AG04450 (cell line): ENCODE results near the gene SEC31A. TPM values are rescaled to one million over a fixed set of nuclear protein-coding genes. Genes with fewer than 3 reads are reported as not detected.
"Not testable (repeated sequence)": the region's sequence is repeated elsewhere in the genome, so short reads cannot be mapped to it uniquely, and the experiment has no call there.

Experiments used
- CTCF ChIA-PET: fragments of 300-600, 350-600 bp; formaldehyde crosslinking; extraction: SDS; loops from one replicate; lab custom pipeline; 2022; ENCODE audit warnings: antibody characterized with exemption, inconsistent platforms; lab: Charles Lee
- POLR2A ChIA-PET: fragments of 350-600 bp; formaldehyde crosslinking; extraction: SDS; loops from one replicate; lab custom pipeline; 2021; ENCODE audit warnings: antibody characterized with exemption, inconsistent platforms; lab: Yijun Ruan, JAX
- DNase-seq: peaks from one replicate; pipeline ENCODE4 v3.0.0-alpha.2; 2011; ENCODE audit warnings: low read depth, low spot score
- H3K27ac ChIP-seq: one replicate; pipeline ENCODE4 v1.5.1; 2012; ENCODE audit warnings: low read depth, low read length, control low read depth
- H3K27me3 ChIP-seq: one replicate; pipeline ENCODE4 v1.6.0; 2012; ENCODE audit warnings: low read length; ENCODE audit not compliant: control insufficient read depth, insufficient read depth
- H3K4me3 ChIP-seq: 2 replicates; pipeline ENCODE4 v1.5.1; 2011; ENCODE audit warnings: mild to moderate bottlenecking, low read depth, low read length, control low read depth
- H3K9me3 ChIP-seq: 2 replicates; pipeline ENCODE4 v1.5.1; 2012; ENCODE audit warnings: low read length; ENCODE audit not compliant: control insufficient read depth, insufficient read depth
- CTCF ChIP-seq: IDR thresholded peaks from 2 replicates; pipeline ENCODE4 v1.5.1; 2011; ENCODE audit warnings: low read depth, low read length, control low read depth, inconsistent platforms
- polyA plus RNA-seq: library from polyadenylated mRNA; depleted of rRNA; stranded (reverse); fragments of >200 nt; gene quantifications from 2 replicates; pipeline ENCODE4 v1.2.3, GENCODE V29; 2011

The SEC31A gene
- polyA plus RNA-seq, 1 experiment, result 436 TPM

- Histone ChIP-seq H3K27me3 (no peaks in the 10 kb centered on the region), H3K4me3 (no peak overlapping the region), H3K27ac (no peak overlapping the region), H3K9me3 (no peaks in the 10 kb centered on the region)
- no peak for TF ChIP-seq CTCF
- POLR2A ChIA-PET, result no interaction called here
- no peak for DNase-seq
- CTCF ChIA-PET, result no interaction called here
Observed at GRCh38 chr4:82921795-82922194, 30.8 kb upstream of the SEC31A start.

- Histone ChIP-seq H3K9me3 (no peaks in the 10 kb centered on the region), H3K27me3 (no peaks in the 10 kb centered on the region), H3K4me3 (no peak overlapping the region), H3K27ac (no peak overlapping the region)
- ChIA-PET POLR2A (no interaction called here), CTCF (no interaction called here)
- TF ChIP-seq CTCF, result no peak
- DNase-seq, result no peak
Observed at GRCh38 chr4:82919386-82919785, 28.4 kb upstream of the SEC31A start.

- TF ChIP-seq CTCF, result no peak
- ChIA-PET POLR2A (no interaction called here), CTCF (no interaction called here)
- Histone ChIP-seq H3K27me3 (no peaks in the 10 kb centered on the region), H3K4me3 (no peak overlapping the region), H3K27ac (no peak overlapping the region), H3K9me3 (no peaks in the 10 kb centered on the region)
- DNase-seq, result no peak
Observed at GRCh38 chr4:82918091-82918490, 27.1 kb upstream of the SEC31A start.

GRCh38 chr4:82913968-82914367 is 23.0 kb upstream of the SEC31A start:
- H3K9me3 ChIP-seq, DNase-seq, CTCF ChIA-PET, H3K4me3 ChIP-seq, POLR2A ChIA-PET, H3K27ac ChIP-seq, H3K27me3 ChIP-seq: not testable (repeated sequence)

GRCh38 chr4:82913305-82913704 is 22.4 kb upstream of the SEC31A start:
- DNase-seq, result no peak
- POLR2A ChIA-PET, result no interaction called here
- no peak for TF ChIP-seq CTCF
- CTCF ChIA-PET, result no interaction called here
- Histone ChIP-seq H3K27ac (no peak overlapping the region), H3K27me3 (no peaks in the 10 kb centered on the region), H3K9me3 (no peaks in the 10 kb centered on the region), H3K4me3 (no peak overlapping the region)

GRCh38 chr4:82909326-82909725 is 18.4 kb upstream of the SEC31A start:
- no peak overlapping the region for H3K4me3 ChIP-seq
- CTCF ChIA-PET, result no interaction called here
- TF ChIP-seq CTCF, result no peak
- H3K27me3 ChIP-seq, result no peaks in the 10 kb centered on the region
- POLR2A ChIA-PET, result interaction anchor here (0.7 kb wide), 1 partner anchor 9 kb away, joined by 3 read pairs; the partner anchor contains the start of gene THAP9
- no peaks in the 10 kb centered on the region for H3K9me3 ChIP-seq
- H3K27ac ChIP-seq, result no peak overlapping the region
- DNase-seq, result no peak
